GM19025 (cell line): ENCODE measurements around the gene AP5Z1.

Experiments used
- ATAC-seq: cut with Tn5 transposase; IDR thresholded peaks from one replicate; pipeline ENCODE4 v1.9.1; 2021; ENCODE audit warnings: mild to moderate bottlenecking, low read depth, moderate library complexity; ENCODE audit not compliant: unreplicated experiment

The AP5Z1 gene

GRCh38 chr7:4745971-4746919 lies 29.2 kb upstream of the AP5Z1 start:
- no peak for ATAC-seq

- ATAC-seq: no peak
Observed at GRCh38 chr7:4747013-4747412, 28.4 kb upstream of the AP5Z1 start.

GRCh38 chr7:4747746-4748145 lies 27.7 kb upstream of the AP5Z1 start:
- no peak for ATAC-seq

- no peak for ATAC-seq
Observed at GRCh38 chr7:4748231-4748681, 27.2 kb upstream of the AP5Z1 start.

- no peak for ATAC-seq
Observed at GRCh38 chr7:4749363-4749762, 26.1 kb upstream of the AP5Z1 start.

- no peak for ATAC-seq
Observed at GRCh38 chr7:4749798-4750197, 25.6 kb upstream of the AP5Z1 start.

GRCh38 chr7:4751398-4751947 lies 23.9 kb upstream of the AP5Z1 start:
- ATAC-seq: no peak

- peak; percentile 73 for ATAC-seq
Observed at GRCh38 chr7:4753598-4754432, 21.6 kb upstream of the AP5Z1 start.

GRCh38 chr7:4754433-4755010 lies 20.9 kb upstream of the AP5Z1 start:
- ATAC-seq: no peak

- no peak for ATAC-seq
Observed at GRCh38 chr7:4755045-4755444, 20.4 kb upstream of the AP5Z1 start.

GRCh38 chr7:4758111-4758510 lies 17.3 kb upstream of the AP5Z1 start:
- no peak for ATAC-seq

GRCh38 chr7:4758791-4759190 lies 16.6 kb upstream of the AP5Z1 start:
- no peak for ATAC-seq

- no peak for ATAC-seq
Observed at GRCh38 chr7:4759211-4759610, 16.2 kb upstream of the AP5Z1 start.

- ATAC-seq: no peak
Observed at GRCh38 chr7:4760952-4761351, 14.5 kb upstream of the AP5Z1 start.

- ATAC-seq: no peak
Observed at GRCh38 chr7:4762121-4763055, 13.0 kb upstream of the AP5Z1 start.

GRCh38 chr7:4763091-4763793 lies 12.2 kb upstream of the AP5Z1 start:
- ATAC-seq: no peak

- no peak for ATAC-seq
Observed at GRCh38 chr7:4763794-4764185, 11.6 kb upstream of the AP5Z1 start.

GRCh38 chr7:4764402-4765007 lies 10.9 kb upstream of the AP5Z1 start:
- ATAC-seq: no peak
